ENCODE data around the gene COL4A4.

DNA sequence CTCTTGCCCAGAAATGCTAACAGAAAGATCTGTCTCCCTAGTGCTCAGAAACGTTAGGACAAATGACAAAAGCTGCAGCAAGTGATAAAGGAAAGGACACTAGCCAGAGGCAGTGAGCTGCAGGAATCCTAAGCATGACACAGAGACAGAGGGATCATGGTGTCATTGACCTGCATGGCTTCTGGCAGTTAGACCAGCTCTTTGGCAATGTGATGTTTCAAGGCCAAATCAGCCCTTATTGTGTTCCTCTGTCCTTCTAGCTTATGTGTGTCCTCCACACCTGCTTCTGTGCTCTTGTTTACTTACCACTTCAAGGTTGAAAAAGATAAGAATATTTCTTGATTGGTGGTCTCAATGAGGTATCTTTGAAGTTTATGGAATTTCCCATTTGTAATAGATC, 207.3 kb downstream of the COL4A4 start:
- no peak for TF ChIP-seq EZH2 (optimal IDR thresholded peaks at IDR 0.05; ENCODE audit: low read depth, low read length)
- TF ChIP-seq, protein P1, sequence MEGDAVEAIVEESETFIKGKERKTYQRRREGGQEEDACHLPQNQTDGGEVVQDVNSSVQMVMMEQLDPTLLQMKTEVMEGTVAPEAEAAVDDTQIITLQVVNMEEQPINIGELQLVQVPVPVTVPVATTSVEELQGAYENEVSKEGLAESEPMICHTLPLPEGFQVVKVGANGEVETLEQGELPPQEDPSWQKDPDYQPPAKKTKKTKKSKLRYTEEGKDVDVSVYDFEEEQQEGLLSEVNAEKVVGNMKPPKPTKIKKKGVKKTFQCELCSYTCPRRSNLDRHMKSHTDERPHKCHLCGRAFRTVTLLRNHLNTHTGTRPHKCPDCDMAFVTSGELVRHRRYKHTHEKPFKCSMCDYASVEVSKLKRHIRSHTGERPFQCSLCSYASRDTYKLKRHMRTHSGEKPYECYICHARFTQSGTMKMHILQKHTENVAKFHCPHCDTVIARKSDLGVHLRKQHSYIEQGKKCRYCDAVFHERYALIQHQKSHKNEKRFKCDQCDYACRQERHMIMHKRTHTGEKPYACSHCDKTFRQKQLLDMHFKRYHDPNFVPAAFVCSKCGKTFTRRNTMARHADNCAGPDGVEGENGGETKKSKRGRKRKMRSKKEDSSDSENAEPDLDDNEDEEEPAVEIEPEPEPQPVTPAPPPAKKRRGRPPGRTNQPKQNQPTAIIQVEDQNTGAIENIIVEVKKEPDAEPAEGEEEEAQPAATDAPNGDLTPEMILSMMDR (IDR thresholded peaks at IDR 0.05; ENCODE audit: low read length) = no peak
